ENCODE results near the gene ADGRL2.

Gene ADGRL2

DNA sequence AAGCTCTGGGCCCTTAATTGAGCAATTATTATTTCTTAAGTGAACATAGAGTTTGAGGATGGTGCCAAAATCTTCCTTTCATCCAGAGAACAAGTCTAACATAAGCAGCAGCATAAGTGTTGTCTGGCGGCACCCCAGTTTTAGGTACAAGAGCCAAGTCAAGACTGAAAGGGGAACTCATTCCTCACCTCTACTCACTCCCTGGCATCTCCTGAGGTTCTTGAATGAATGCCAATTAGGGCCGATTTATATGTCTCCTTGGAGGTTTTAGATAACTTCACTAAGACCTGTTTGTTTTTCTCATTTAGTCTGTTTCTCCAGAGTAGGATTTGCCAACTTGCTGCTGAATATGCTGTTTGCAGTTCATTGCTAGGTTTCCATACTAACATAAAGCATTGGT lies 42.6 kb upstream of the ADGRL2 start:
- no peak overlapping the region for H3K27ac ChIP-seq (ENCODE audit: low read depth, low read length)
- DNase-seq = no peak

DNA sequence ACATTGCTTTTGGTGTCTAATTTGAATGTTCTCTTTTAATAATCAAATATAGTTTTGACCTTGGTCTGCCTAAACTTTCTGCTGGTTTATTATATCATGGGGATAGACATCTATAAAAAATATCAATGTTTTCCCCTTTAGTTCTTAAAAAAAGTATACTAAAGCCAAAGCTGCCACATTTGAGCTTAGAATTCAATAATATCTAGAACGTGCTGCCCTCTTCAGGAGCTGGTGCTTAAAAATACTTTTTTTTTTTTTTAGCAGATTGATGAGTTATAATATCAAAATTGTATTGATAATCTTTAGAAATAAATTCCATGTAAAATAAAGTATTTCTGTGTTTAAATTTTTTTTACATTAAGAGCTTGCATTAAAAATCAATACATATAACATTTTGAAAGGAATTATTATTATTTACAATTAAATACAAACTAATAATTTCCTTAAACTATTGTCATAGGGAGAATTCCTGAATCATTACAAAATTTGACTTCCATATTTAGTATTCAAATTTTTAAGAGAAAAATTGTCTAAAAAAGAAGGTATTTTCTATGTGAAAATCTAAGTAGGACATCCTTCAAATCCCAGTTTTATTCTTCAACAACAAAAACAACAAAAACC lies 40.1 kb upstream of the ADGRL2 start:
- H2AK5ac ChIP-seq (ENCODE audit: low read length) = no peak overlapping the region
- no peak for DNase-seq
- H3K4ac ChIP-seq (ENCODE audit: low read depth, low read length) = no peak overlapping the region
- H4K8ac ChIP-seq (ENCODE audit: low read depth, low read length) = no peak overlapping the region
- WGBS (ENCODE audit: extremely low coverage, insufficient coverage, low lambda C conversion rate) = no CpG with 5 or more reads among the region's 1 CpG
- H2BK15ac ChIP-seq (replicated peaks; ENCODE audit: low read depth) = no peak overlapping the region
- no peak overlapping the region for H3K18ac ChIP-seq (ENCODE audit: low read length)
- H3K79me2 ChIP-seq (ENCODE audit: control insufficient read depth, insufficient read depth, low read length) = no peaks in the 10 kb centered on the region
- H3K9ac ChIP-seq (ENCODE audit: low read length) = no peak overlapping the region
- no peak overlapping the region for H3K23ac ChIP-seq (ENCODE audit: low read length)
- no peaks in the 10 kb centered on the region for H3K79me1 ChIP-seq (ENCODE audit: low read length)
- no peaks in the 10 kb centered on the region for H3K36me3 ChIP-seq (ENCODE audit: control insufficient read depth, insufficient read depth, low read length)
- no peak overlapping the region for H4K5ac ChIP-seq (ENCODE audit: low read length)
- H3K4me1 ChIP-seq (ENCODE audit: control insufficient read depth, low read depth, low read length) = peaks cover 1% of the 10 kb centered on the region
- H3K56ac ChIP-seq (ENCODE audit: low read length) = no peak overlapping the region
- H3K4me3 ChIP-seq (ENCODE audit: low read length) = no peak overlapping the region
- H3K27me3 ChIP-seq (ENCODE audit: insufficient read depth, low read length, poor library complexity) = no peaks in the 10 kb centered on the region
- H2BK120ac ChIP-seq (ENCODE audit: low read depth, low read length) = no peak overlapping the region
- H3K27ac ChIP-seq (ENCODE audit: low read depth, low read length) = no peak overlapping the region
- H3K4me2 ChIP-seq (ENCODE audit: low read length) = no peak overlapping the region
- no peak overlapping the region for H2BK5ac ChIP-seq (ENCODE audit: low read length)

More for the DNA sequence above, 42.6 kb upstream of the ADGRL2 start:
- no peak overlapping the region for H3K56ac ChIP-seq (ENCODE audit: low read length)
- no peak overlapping the region for H3K4me3 ChIP-seq (ENCODE audit: low read length)
- H3K79me2 ChIP-seq (ENCODE audit: control insufficient read depth, insufficient read depth, low read length) = no peaks in the 10 kb centered on the region
- H3K4me2 ChIP-seq (ENCODE audit: low read length) = no peak overlapping the region
- no peak overlapping the region for H3K23ac ChIP-seq (ENCODE audit: low read length)
- peaks cover 2% of the 10 kb centered on the region for H3K4me1 ChIP-seq (ENCODE audit: control insufficient read depth, low read depth, low read length)
- no peak overlapping the region for H3K9ac ChIP-seq (ENCODE audit: low read length)
- no peaks in the 10 kb centered on the region for H3K27me3 ChIP-seq (ENCODE audit: insufficient read depth, low read length, poor library complexity)
- no peak overlapping the region for H2BK15ac ChIP-seq (replicated peaks; ENCODE audit: low read depth)
- no peak overlapping the region for H3K18ac ChIP-seq (ENCODE audit: low read length)
- no peak overlapping the region for H2BK120ac ChIP-seq (ENCODE audit: low read depth, low read length)
- no peak overlapping the region for H4K5ac ChIP-seq (ENCODE audit: low read length)
- no peak overlapping the region for H4K8ac ChIP-seq (ENCODE audit: low read depth, low read length)
- no peak overlapping the region for H3K4ac ChIP-seq (ENCODE audit: low read depth, low read length)
- H3K36me3 ChIP-seq (ENCODE audit: control insufficient read depth, insufficient read depth, low read length) = no peaks in the 10 kb centered on the region
- no peak overlapping the region for H2AK5ac ChIP-seq (ENCODE audit: low read length)
- H2BK5ac ChIP-seq (ENCODE audit: low read length) = no peak overlapping the region
- WGBS (ENCODE audit: extremely low coverage, insufficient coverage, low lambda C conversion rate) = no CpG with 5 or more reads among the region's 2 CpGs
- H3K79me1 ChIP-seq (ENCODE audit: low read length) = no peaks in the 10 kb centered on the region

DNA sequence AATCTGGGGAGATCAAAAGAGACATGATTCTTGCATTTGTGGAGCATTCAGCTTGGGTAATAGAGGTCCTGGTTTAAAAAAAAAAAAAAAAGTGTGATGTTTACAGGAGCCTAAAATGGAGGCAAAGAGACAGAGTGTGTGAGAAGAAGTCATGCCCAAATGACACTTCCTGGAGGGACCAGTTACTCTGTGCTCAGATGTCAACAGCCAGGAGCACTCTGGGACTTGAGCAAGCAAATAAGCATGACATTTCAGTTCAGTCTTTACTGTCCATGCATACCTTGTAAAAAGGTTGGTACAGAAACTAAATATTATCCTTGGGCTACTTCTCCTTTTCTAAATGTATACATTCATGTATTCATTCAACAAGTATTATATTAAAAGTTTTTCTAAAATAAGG lies 25.2 kb upstream of the ADGRL2 start:
- no peak overlapping the region for H3K56ac ChIP-seq (ENCODE audit: low read length)
- no peak overlapping the region for H2AK5ac ChIP-seq (ENCODE audit: low read length)
- no peak overlapping the region for H3K18ac ChIP-seq (ENCODE audit: low read length)
- no peak overlapping the region for H4K5ac ChIP-seq (ENCODE audit: low read length)
- DNase-seq = no peak
- H4K8ac ChIP-seq (ENCODE audit: low read depth, low read length) = no peak overlapping the region
- no peaks in the 10 kb centered on the region for H3K27me3 ChIP-seq (ENCODE audit: insufficient read depth, low read length, poor library complexity)
- H3K4me3 ChIP-seq (ENCODE audit: low read length) = no peak overlapping the region
- no peaks in the 10 kb centered on the region for H3K36me3 ChIP-seq (ENCODE audit: control insufficient read depth, insufficient read depth, low read length)
- H3K27ac ChIP-seq (ENCODE audit: low read depth, low read length) = no peak overlapping the region
- H3K9ac ChIP-seq (ENCODE audit: low read length) = no peak overlapping the region
- no peak overlapping the region for H3K4me2 ChIP-seq (ENCODE audit: low read length)
- no peak overlapping the region for H2BK120ac ChIP-seq (ENCODE audit: low read depth, low read length)
- H3K4me1 ChIP-seq (ENCODE audit: control insufficient read depth, low read depth, low read length) = no peaks in the 10 kb centered on the region
- H3K79me2 ChIP-seq (ENCODE audit: control insufficient read depth, insufficient read depth, low read length) = no peaks in the 10 kb centered on the region
- no peak overlapping the region for H3K23ac ChIP-seq (ENCODE audit: low read length)
- no peak overlapping the region for H2BK5ac ChIP-seq (ENCODE audit: low read length)
- no peaks in the 10 kb centered on the region for H3K79me1 ChIP-seq (ENCODE audit: low read length)
- no peak overlapping the region for H3K4ac ChIP-seq (ENCODE audit: low read depth, low read length)
- no peak overlapping the region for H2BK15ac ChIP-seq (replicated peaks; ENCODE audit: low read depth)

DNA sequence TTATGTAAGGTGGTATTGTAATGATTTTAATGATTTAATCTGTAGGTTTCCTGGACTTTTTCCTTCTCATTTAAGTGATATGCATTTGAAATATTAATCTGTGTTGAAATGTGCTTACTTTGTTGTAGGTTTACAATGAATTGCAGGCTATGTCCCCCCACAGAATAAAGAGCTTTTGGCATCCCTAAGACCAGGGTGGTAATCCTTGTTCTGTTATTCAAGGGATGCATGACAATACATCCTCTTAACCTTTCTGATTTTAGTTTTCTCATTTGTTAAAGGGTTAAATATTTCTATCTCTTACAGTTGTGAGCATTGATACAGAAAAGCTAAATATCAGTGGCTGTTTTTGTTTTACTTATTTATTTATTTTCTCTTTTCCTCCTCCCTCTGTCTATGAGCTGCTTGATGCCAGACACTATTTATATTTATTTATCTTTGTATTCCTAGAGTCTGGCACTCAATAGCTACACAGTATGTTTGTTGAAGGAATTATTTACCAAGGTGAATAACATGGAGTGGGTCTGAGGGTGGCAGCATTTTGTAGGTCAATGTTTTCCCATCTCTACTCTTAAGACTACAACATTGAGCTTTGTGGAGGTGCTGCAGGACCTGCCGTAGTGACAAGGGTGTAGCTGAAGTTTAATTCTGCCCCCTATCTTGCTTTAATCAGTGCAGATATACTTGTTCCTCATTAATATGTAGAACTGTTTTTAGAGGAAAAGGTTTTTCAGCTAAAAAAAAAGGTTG lies 19.9 kb upstream of the ADGRL2 start:
- H2AK5ac ChIP-seq (ENCODE audit: low read length) = no peak overlapping the region
- H3K18ac ChIP-seq (ENCODE audit: low read length) = no peak overlapping the region
- H2BK5ac ChIP-seq (ENCODE audit: low read length) = no peak overlapping the region
- no peaks in the 10 kb centered on the region for H3K4me1 ChIP-seq (ENCODE audit: control insufficient read depth, low read depth, low read length)
- H3K36me3 ChIP-seq (ENCODE audit: control insufficient read depth, insufficient read depth, low read length) = no peaks in the 10 kb centered on the region
- no peak overlapping the region for H3K4me3 ChIP-seq (ENCODE audit: low read length)
- no peak overlapping the region for H4K5ac ChIP-seq (ENCODE audit: low read length)
- no peak overlapping the region for H2BK15ac ChIP-seq (replicated peaks; ENCODE audit: low read depth)
- H3K9ac ChIP-seq (ENCODE audit: low read length) = no peak overlapping the region
- no peak overlapping the region for H3K23ac ChIP-seq (ENCODE audit: low read length)
- H3K4me2 ChIP-seq (ENCODE audit: low read length) = no peak overlapping the region
- no peak overlapping the region for H4K8ac ChIP-seq (ENCODE audit: low read depth, low read length)
- no peak overlapping the region for H2BK120ac ChIP-seq (ENCODE audit: low read depth, low read length)
- WGBS (ENCODE audit: extremely low coverage, insufficient coverage, low lambda C conversion rate) = no CpG with 5 or more reads among the region's 1 CpG
- H3K56ac ChIP-seq (ENCODE audit: low read length) = no peak overlapping the region
- DNase-seq = no peak
- no peaks in the 10 kb centered on the region for H3K79me2 ChIP-seq (ENCODE audit: control insufficient read depth, insufficient read depth, low read length)
- H3K4ac ChIP-seq (ENCODE audit: low read depth, low read length) = no peak overlapping the region
- H3K27ac ChIP-seq (ENCODE audit: low read depth, low read length) = no peak overlapping the region
- H3K27me3 ChIP-seq (ENCODE audit: insufficient read depth, low read length, poor library complexity) = no peaks in the 10 kb centered on the region
- H3K79me1 ChIP-seq (ENCODE audit: low read length) = no peaks in the 10 kb centered on the region

DNA sequence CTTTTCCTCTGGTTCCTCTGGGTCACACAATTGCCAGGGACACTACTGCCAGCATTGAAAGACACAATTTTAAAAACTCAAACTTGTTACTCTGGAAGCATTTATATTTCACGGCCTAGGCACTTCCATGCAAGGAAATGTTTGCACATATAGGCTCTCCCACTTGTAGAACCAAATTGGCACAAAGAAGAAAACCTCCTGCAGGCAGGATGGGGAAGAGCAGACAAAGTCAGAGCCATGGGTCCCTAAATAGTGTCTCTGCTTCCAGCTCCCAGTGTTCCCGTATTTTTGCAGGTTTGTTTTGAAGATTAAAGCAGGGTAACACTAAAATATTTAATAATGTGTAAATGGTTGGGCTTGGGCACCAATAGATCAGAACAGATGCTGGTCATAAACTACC lies 19.0 kb upstream of the ADGRL2 start:
- H2BK120ac ChIP-seq (ENCODE audit: low read depth, low read length) = no peak overlapping the region
- H3K56ac ChIP-seq (ENCODE audit: low read length) = no peak overlapping the region
- H2AK5ac ChIP-seq (ENCODE audit: low read length) = no peak overlapping the region
- H3K36me3 ChIP-seq (ENCODE audit: control insufficient read depth, insufficient read depth, low read length) = no peaks in the 10 kb centered on the region
- H4K5ac ChIP-seq (ENCODE audit: low read length) = no peak overlapping the region
- no peaks in the 10 kb centered on the region for H3K79me2 ChIP-seq (ENCODE audit: control insufficient read depth, insufficient read depth, low read length)
- H3K27ac ChIP-seq (ENCODE audit: low read depth, low read length) = no peak overlapping the region
- H3K18ac ChIP-seq (ENCODE audit: low read length) = peak overlapping the region; percentile 39
- no peaks in the 10 kb centered on the region for H3K4me1 ChIP-seq (ENCODE audit: control insufficient read depth, low read depth, low read length)
- H3K9ac ChIP-seq (ENCODE audit: low read length) = no peak overlapping the region
- H3K79me1 ChIP-seq (ENCODE audit: low read length) = no peaks in the 10 kb centered on the region
- no peak overlapping the region for H3K4me2 ChIP-seq (ENCODE audit: low read length)
- no peak overlapping the region for H4K8ac ChIP-seq (ENCODE audit: low read depth, low read length)
- no CpG with 5 or more reads among the region's 2 CpGs for WGBS (ENCODE audit: extremely low coverage, insufficient coverage, low lambda C conversion rate)
- H2BK15ac ChIP-seq (replicated peaks; ENCODE audit: low read depth) = no peak overlapping the region
- H3K4ac ChIP-seq (ENCODE audit: low read depth, low read length) = peak overlapping the region; percentile 24
- H3K4me3 ChIP-seq (ENCODE audit: low read length) = no peak overlapping the region
- H3K23ac ChIP-seq (ENCODE audit: low read length) = no peak overlapping the region
- H2BK5ac ChIP-seq (ENCODE audit: low read length) = no peak overlapping the region
- no peaks in the 10 kb centered on the region for H3K27me3 ChIP-seq (ENCODE audit: insufficient read depth, low read length, poor library complexity)
- DNase-seq = peak; percentile 15

DNA sequence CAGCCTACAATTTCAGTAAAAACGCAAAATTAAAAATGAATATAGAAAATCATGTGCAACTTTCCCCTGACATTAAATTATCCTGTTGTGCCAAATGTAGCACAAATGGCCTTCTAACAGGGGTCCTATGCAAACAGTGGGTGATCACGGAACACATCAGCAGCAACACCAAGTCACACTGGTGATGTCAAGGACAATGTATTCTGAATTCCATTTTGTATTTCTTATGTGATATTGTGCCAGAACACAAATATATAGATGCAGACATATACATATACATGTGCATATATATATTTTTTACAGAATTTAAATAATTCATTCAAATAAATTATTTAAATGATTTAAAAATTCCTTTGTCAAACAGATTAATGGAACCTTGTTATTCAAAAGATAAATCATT lies 8.6 kb upstream of the ADGRL2 start:
- no CpG with 5 or more reads among the region's 2 CpGs for WGBS (ENCODE audit: extremely low coverage, insufficient coverage, low lambda C conversion rate)

More for the DNA sequence above, 8.6 kb upstream of the ADGRL2 start:
- no peak overlapping the region for H3K4me2 ChIP-seq (ENCODE audit: low read length)
- H4K8ac ChIP-seq (ENCODE audit: low read depth, low read length) = no peak overlapping the region
- H3K23ac ChIP-seq (ENCODE audit: low read length) = no peak overlapping the region
- no peaks in the 10 kb centered on the region for H3K27me3 ChIP-seq (ENCODE audit: insufficient read depth, low read length, poor library complexity)
- no peaks in the 10 kb centered on the region for H3K36me3 ChIP-seq (ENCODE audit: control insufficient read depth, insufficient read depth, low read length)
- no peak overlapping the region for H2BK15ac ChIP-seq (replicated peaks; ENCODE audit: low read depth)
- H3K56ac ChIP-seq (ENCODE audit: low read length) = no peak overlapping the region
- no peaks in the 10 kb centered on the region for H3K4me1 ChIP-seq (ENCODE audit: control insufficient read depth, low read depth, low read length)
- no peak overlapping the region for H3K4me3 ChIP-seq (ENCODE audit: low read length)
- no peak overlapping the region for H3K4ac ChIP-seq (ENCODE audit: low read depth, low read length)
- H4K5ac ChIP-seq (ENCODE audit: low read length) = no peak overlapping the region
- H2AK5ac ChIP-seq (ENCODE audit: low read length) = no peak overlapping the region
- H2BK120ac ChIP-seq (ENCODE audit: low read depth, low read length) = no peak overlapping the region
- H2BK5ac ChIP-seq (ENCODE audit: low read length) = no peak overlapping the region
- no peak for DNase-seq
- no peak overlapping the region for H3K27ac ChIP-seq (ENCODE audit: low read depth, low read length)
- no peak overlapping the region for H3K18ac ChIP-seq (ENCODE audit: low read length)
- H3K9ac ChIP-seq (ENCODE audit: low read length) = no peak overlapping the region
- no peaks in the 10 kb centered on the region for H3K79me1 ChIP-seq (ENCODE audit: low read length)
- no peaks in the 10 kb centered on the region for H3K79me2 ChIP-seq (ENCODE audit: control insufficient read depth, insufficient read depth, low read length)

All from mesendoderm (in vitro differentiated cells).